ENCODE results near the gene PCTP.

DNA sequence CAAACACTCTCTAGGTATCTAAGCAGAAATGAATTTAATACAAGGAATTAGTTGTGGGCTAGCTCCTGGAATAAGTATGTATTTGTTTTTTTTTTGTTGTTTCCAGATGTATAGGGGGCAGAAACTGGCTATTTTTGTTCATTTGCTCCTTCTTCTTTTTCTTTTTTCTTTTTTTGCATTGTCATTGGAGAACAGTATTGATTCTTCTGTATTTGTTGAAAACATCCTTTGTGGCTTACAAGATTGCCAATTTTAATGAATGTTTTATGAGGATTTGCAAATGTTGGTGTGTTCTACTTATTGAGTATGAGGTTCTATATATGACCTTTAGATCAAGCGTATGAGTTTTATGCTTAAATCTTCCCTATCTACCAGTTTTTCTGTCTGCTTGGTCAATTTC is 5.6 kb upstream of the PCTP start:
- TF ChIP-seq GATA3 (IDR thresholded peaks at IDR 0.05; ENCODE audit: low read depth, low read length) (no peak), GATA2 (IDR thresholded peaks at IDR 0.05; ENCODE audit: low read depth, low read length) (no peak)
